DND-41 (cell line): ENCODE data around the gene VPS54.

ENCODE experiments used
- ATAC-seq: fragments of 200-7000 bp; cut with Tn5 transposase; 3 replicates; pipeline ENCODE4 v1.9.1; 2021; ENCODE audit warnings: low read depth; ENCODE audit not compliant: insufficient read depth
- DNase-seq: peaks from one replicate; pipeline ENCODE4 v3.0.0-alpha.2; 2020
- H2AFZ ChIP-seq: 2 replicates; pipeline ENCODE4 v1.6.0; 2012; ENCODE audit warnings: low read depth, low read length
- H3K27ac ChIP-seq: 2 replicates; pipeline ENCODE4 v1.5.1; 2012; ENCODE audit warnings: low read length, inconsistent platforms
- H3K27me3 ChIP-seq: fragments of 200-600 bp; sonication (generic); 2 replicates; pipeline ENCODE4 v1.6.0; 2012; ENCODE audit warnings: low read length, mild to moderate bottlenecking, inconsistent platforms; ENCODE audit not compliant: insufficient read depth, poor library complexity
- H3K36me3 ChIP-seq: 2 replicates; pipeline ENCODE4 v1.5.1; 2012; ENCODE audit warnings: low read length, inconsistent platforms; ENCODE audit not compliant: insufficient read depth
- H3K4me1 ChIP-seq: 2 replicates; pipeline ENCODE4 v1.5.1; 2012; ENCODE audit warnings: mild to moderate bottlenecking, low read length; ENCODE audit not compliant: insufficient read depth
- H3K4me2 ChIP-seq: 2 replicates; pipeline ENCODE4 v1.6.0; 2012; ENCODE audit warnings: mild to moderate bottlenecking, moderate library complexity, low read length, inconsistent platforms; ENCODE audit not compliant: insufficient read depth
- H3K4me3 ChIP-seq, 2 experiments: fragments of 200-600 bp in 1 of 2; shearing (Covaris generic) in 1 of 2; 2 replicates each; pipeline ENCODE4 v1.5.1; 2012 to 2016; ENCODE audit warnings: inconsistent platforms in 2 of 2, low read length in 2 of 2, mild to moderate bottlenecking in 2 of 2, low read depth in 1 of 2, moderate library complexity in 1 of 2
- H3K79me2 ChIP-seq: 2 replicates; pipeline ENCODE4 v1.6.0; 2012; ENCODE audit warnings: low read length, inconsistent platforms; ENCODE audit not compliant: insufficient read depth
- H3K9ac ChIP-seq: 2 replicates; pipeline ENCODE4 v1.6.0; 2012; ENCODE audit warnings: low read depth, mild to moderate bottlenecking, inconsistent platforms, low read length, moderate library complexity
- H3K9me3 ChIP-seq: 2 replicates; pipeline ENCODE4 v1.5.1; 2012; ENCODE audit warnings: low read length, moderate library complexity, mild to moderate bottlenecking, inconsistent platforms; ENCODE audit not compliant: insufficient read depth, severe bottlenecking
- H4K20me1 ChIP-seq: 2 replicates; pipeline ENCODE4 v1.6.0; 2012; ENCODE audit warnings: low read length; ENCODE audit not compliant: insufficient read depth
- CTCF ChIP-seq: IDR thresholded peaks from 2 replicates; pipeline ENCODE4 v1.5.1; 2012; ENCODE audit warnings: borderline replicate concordance, low read length, moderate library complexity, mild to moderate bottlenecking; ENCODE audit not compliant: poor library complexity, severe bottlenecking; ENCODE audit errors: extremely low read depth
- EZH2 ChIP-seq: IDR thresholded peaks from 3 replicates; pipeline ENCODE4 v1.6.1; 2012; ENCODE audit warnings: borderline replicate concordance, low read depth, mild to moderate bottlenecking, moderate library complexity, low read length, inconsistent platforms; ENCODE audit not compliant: severe bottlenecking

Gene VPS54

DNA sequence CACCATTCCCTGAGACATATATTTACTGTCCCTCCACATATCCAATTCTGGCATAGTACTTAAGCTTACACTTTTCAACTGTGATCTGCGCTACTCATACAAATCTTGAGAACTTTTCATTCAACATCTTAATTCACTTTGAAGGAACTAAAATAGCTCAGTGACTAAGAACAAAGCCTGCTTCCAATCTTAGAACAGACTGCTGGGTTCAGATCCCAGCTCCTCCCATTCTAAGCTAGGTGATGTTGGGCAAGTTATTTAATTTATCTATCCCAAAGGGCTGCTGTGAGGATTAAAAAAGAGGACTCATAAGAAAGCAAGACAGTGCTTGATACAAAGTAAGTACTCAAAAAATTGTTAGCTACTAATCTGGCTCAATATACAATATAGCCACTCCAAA, 119.6 kb downstream of the VPS54 start:
- TF ChIP-seq CTCF (no peak), EZH2 (no peak)
- Histone ChIP-seq H3K9ac (no peak overlapping the region), H3K9me3 (peaks cover 12% of the 10 kb centered on the region), H3K79me2 (no peaks in the 10 kb centered on the region), H3K4me1 (no peaks in the 10 kb centered on the region), H3K4me3 (no peak overlapping the region), H3K4me2 (no peak overlapping the region), H4K20me1 (no peaks in the 10 kb centered on the region), H2AFZ (no peak overlapping the region), H3K27me3 (no peaks in the 10 kb centered on the region), H3K36me3 (peaks cover 69% of the 10 kb centered on the region), H3K27ac (no peak overlapping the region)
- ATAC-seq, result no peak
- DNase-seq, result no peak

DNA sequence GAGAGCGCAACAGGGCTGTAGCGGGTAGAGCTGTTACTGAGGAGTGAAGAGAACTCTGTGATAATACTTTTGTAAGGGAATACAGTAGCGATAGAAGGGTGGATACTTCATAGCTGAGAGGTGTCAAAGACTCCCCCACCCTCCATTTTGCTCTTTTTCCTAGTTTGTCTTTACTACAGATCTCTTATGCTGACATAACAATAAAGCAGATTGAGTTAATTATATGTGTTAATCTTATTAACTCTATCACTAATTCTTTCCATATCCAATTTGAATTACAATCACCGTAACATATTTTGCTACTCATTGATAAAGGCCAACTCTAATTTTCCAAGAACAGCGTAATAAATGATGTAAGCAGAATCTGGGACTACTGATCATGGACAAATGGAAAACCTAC, 120.4 kb downstream of the VPS54 start:
- ATAC-seq, result no peak
- H3K27me3 ChIP-seq, result no peaks in the 10 kb centered on the region

GRCh38 chr2:63894167-63894566, 125.1 kb downstream of the VPS54 start:
- H3K36me3 ChIP-seq, result peaks cover 87% of the 10 kb centered on the region
- TF ChIP-seq CTCF (no peak), EZH2 (no peak)
- H3K27ac ChIP-seq, result no peak overlapping the region
- no peak overlapping the region for H3K4me2 ChIP-seq
- no peak overlapping the region for H3K9ac ChIP-seq
- no peak overlapping the region for H3K4me3 ChIP-seq
- no peaks in the 10 kb centered on the region for H3K27me3 ChIP-seq
- no peaks in the 10 kb centered on the region for H3K79me2 ChIP-seq
- no peak overlapping the region for H2AFZ ChIP-seq
- DNase-seq (no peak), ATAC-seq (no peak)
- H3K9me3 ChIP-seq, result no peaks in the 10 kb centered on the region
- H4K20me1 ChIP-seq, result no peaks in the 10 kb centered on the region
- H3K4me1 ChIP-seq, result no peaks in the 10 kb centered on the region

More for the DNA sequence above, 120.4 kb downstream of the VPS54 start:
- no peak for DNase-seq
- no peaks in the 10 kb centered on the region for H3K79me2 ChIP-seq
- TF ChIP-seq EZH2, result no peak
- no peak for TF ChIP-seq CTCF
- H3K4me3 ChIP-seq, result no peak overlapping the region
- peaks cover 12% of the 10 kb centered on the region for H3K9me3 ChIP-seq
- H3K27ac ChIP-seq, result no peak overlapping the region
- H3K4me2 ChIP-seq, result no peak overlapping the region
- H3K9ac ChIP-seq, result no peak overlapping the region
- H2AFZ ChIP-seq, result no peak overlapping the region
- peaks cover 77% of the 10 kb centered on the region for H3K36me3 ChIP-seq
- H3K4me1 ChIP-seq, result no peaks in the 10 kb centered on the region
- H4K20me1 ChIP-seq, result no peaks in the 10 kb centered on the region

DNA sequence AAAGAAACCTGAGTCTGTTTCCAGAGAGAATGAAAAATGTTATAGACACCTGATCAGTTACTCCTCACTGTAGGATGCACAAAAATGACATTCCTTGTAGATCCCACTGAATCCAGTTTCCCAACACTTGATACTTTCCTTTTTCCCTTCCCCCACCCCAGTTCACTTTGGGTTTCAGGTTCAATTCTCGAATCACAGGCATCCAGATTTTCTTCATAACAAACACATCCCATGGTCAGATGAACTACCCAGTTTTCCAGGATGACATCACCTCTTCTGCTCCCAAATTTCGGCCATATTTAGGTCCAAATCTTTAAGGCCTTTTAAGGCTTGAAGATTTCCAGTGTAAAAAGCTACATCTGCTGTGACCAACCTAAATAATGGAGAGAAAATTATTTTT, 126.1 kb downstream of the VPS54 start:
- TF ChIP-seq EZH2, result no peak
- no peaks in the 10 kb centered on the region for H3K27me3 ChIP-seq
- peaks cover 4% of the 10 kb centered on the region; the same call in 1 of the 2 replicates for H4K20me1 ChIP-seq
- no peak overlapping the region for H3K4me2 ChIP-seq
- DNase-seq (no peak), ATAC-seq (no peak)
- no peaks in the 10 kb centered on the region for H3K79me2 ChIP-seq
- no peaks in the 10 kb centered on the region for H3K4me1 ChIP-seq
- H3K9ac ChIP-seq, result no peak overlapping the region
- H3K9me3 ChIP-seq, result no peaks in the 10 kb centered on the region
- H2AFZ ChIP-seq, result no peak overlapping the region
- no peak overlapping the region for H3K27ac ChIP-seq
- peaks cover 87% of the 10 kb centered on the region for H3K36me3 ChIP-seq
- H3K4me3 ChIP-seq, result no peak overlapping the region
